H1 (cell line): ENCODE data around the gene POLR3A. TPM values are rescaled to one million over a fixed set of nuclear protein-coding genes. Genes with fewer than 3 reads are reported as not detected.

Source experiments
- CTCF ChIA-PET: fragments of 300-600 bp; sonication (Branson Sonifier 250); formaldehyde crosslinking; loops from one replicate; lab custom pipeline; 2021; ENCODE audit not compliant: partially characterized antibody; lab: Charles Lee
- POLR2A ChIA-PET: fragments of 300-600 bp; sonication (Branson Sonifier 250); formaldehyde crosslinking; loops from one replicate; lab custom pipeline; 2021; ENCODE audit warnings: inconsistent platforms; ENCODE audit not compliant: partially characterized antibody; lab: Charles Lee
- DNase-seq, 2 experiments: peaks; one replicate each; pipeline versions ENCODE4 v3.0.0 to v3.0.0-alpha.2; 2010 to 2022; ENCODE audit warnings: low spot score in 2 of 2, low read depth in 1 of 2, mixed read lengths in 1 of 2
- FAIRE-seq: peaks from 2 replicates; lab custom pipeline; 2011; peaks lifted over from hg19 to GRCh38; lab: Jason Lieb, UNC
- H2AFZ ChIP-seq: 2 replicates; pipeline ENCODE4 v1.8.1; 2012; ENCODE audit warnings: low read length, inconsistent platforms
- H2AK5ac ChIP-seq: 2 replicates; pipeline ENCODE4 v1.6.1; 2013; ENCODE audit warnings: low read depth, low read length
- H2BK120ac ChIP-seq: replicated peaks from 2 replicates; pipeline ENCODE3; 2013; ENCODE audit warnings: low read depth, low read length, inconsistent platforms
- H2BK12ac ChIP-seq: 2 replicates; pipeline ENCODE4 v1.6.1; 2013; ENCODE audit warnings: low read depth, low read length
- H2BK15ac ChIP-seq: 2 replicates; pipeline ENCODE4 v1.6.1; 2013; ENCODE audit warnings: low read length
- H2BK20ac ChIP-seq: 2 replicates; pipeline ENCODE4 v1.6.1; 2013; ENCODE audit warnings: low read length
- H2BK5ac ChIP-seq: 2 replicates; pipeline ENCODE4 v1.6.1; 2013; ENCODE audit warnings: low read depth, low read length
- H3K14ac ChIP-seq: 2 replicates; pipeline ENCODE4 v1.6.1; 2013; ENCODE audit warnings: inconsistent platforms; ENCODE audit not compliant: insufficient read length
- H3K18ac ChIP-seq: 2 replicates; pipeline ENCODE4 v1.6.1; 2013; ENCODE audit warnings: low read length; ENCODE audit errors: extremely low read depth
- H3K23ac ChIP-seq: 2 replicates; pipeline ENCODE4 v1.6.1; 2013; ENCODE audit warnings: inconsistent platforms; ENCODE audit not compliant: insufficient read length
- H3K23me2 ChIP-seq: 2 replicates; pipeline ENCODE4 v1.6.1; 2013; ENCODE audit warnings: low read depth, low read length
- H3K27ac ChIP-seq: 2 replicates; pipeline ENCODE4 v1.6.1; 2011; ENCODE audit warnings: low read depth, low read length, inconsistent platforms
- H3K27me3 ChIP-seq, 4 experiments: replicated peaks in 1 of 4; 1 replicate in 1 of 4; 2 replicates in 3 of 4; pipeline versions ENCODE4 v1.6.1 to v1.8.1; 2011 to 2013; ENCODE audit warnings: low read length in 3 of 4, mild to moderate bottlenecking in 3 of 4, inconsistent platforms in 2 of 4, mixed read lengths in 2 of 4, moderate library complexity in 1 of 4; ENCODE audit not compliant: control insufficient read depth in 3 of 4, insufficient read depth in 3 of 4; ENCODE audit errors: extremely low read depth in 1 of 4
- H3K36me3 ChIP-seq, 4 experiments: 2 replicates each; pipeline versions ENCODE4 v1.6.1 to v1.8.1; 2011 to 2013; ENCODE audit warnings: mild to moderate bottlenecking in 4 of 4, low read length in 3 of 4, moderate library complexity in 2 of 4, control low read depth in 1 of 4, inconsistent platforms in 1 of 4; ENCODE audit not compliant: insufficient read depth in 4 of 4, control insufficient read depth in 2 of 4
- H3K4ac ChIP-seq: replicated peaks from 2 replicates; pipeline ENCODE3; 2013; ENCODE audit warnings: low read length, low read depth, mixed read lengths, inconsistent platforms; ENCODE audit not compliant: insufficient read length
- H3K4me1 ChIP-seq, 4 experiments: replicated peaks in 1 of 4; 1 replicate in 1 of 4; 2 replicates in 3 of 4; pipeline versions ENCODE4 v1.6.1 to v1.8.1; 2011 to 2013; ENCODE audit warnings: low read length in 3 of 4, inconsistent platforms in 2 of 4, mixed read lengths in 1 of 4; ENCODE audit not compliant: insufficient read depth in 4 of 4, control insufficient read depth in 3 of 4
- H3K4me2 ChIP-seq, 2 experiments: 2 replicates each; pipeline versions ENCODE4 v1.6.1 to v1.8.1; 2011 to 2013; ENCODE audit warnings: low read depth in 2 of 2, low read length in 2 of 2, control low read depth in 1 of 2, inconsistent platforms in 1 of 2, mild to moderate bottlenecking in 1 of 2; ENCODE audit not compliant: insufficient read depth in 1 of 2
- H3K4me3 ChIP-seq, 4 experiments: fragments of 200-600, 300-600 bp in 1 of 4; sonication (generic), shearing (Covaris generic), sonication (Bioruptor Twin) in 1 of 4; 2 replicates each; pipeline versions ENCODE4 v1.5.1 to v1.8.1; 2011 to 2016; ENCODE audit warnings: low read length in 4 of 4, low read depth in 3 of 4, control low read depth in 2 of 4, inconsistent platforms in 2 of 4, mild to moderate bottlenecking in 2 of 4, mixed read lengths in 1 of 4, moderate library complexity in 1 of 4; ENCODE audit not compliant: insufficient read depth in 2 of 4; ENCODE audit errors: extremely low read depth in 1 of 4
- H3K56ac ChIP-seq: replicated peaks from 2 replicates; pipeline ENCODE3; 2013; ENCODE audit warnings: low read depth, mild to moderate bottlenecking, mixed read lengths, low read length, inconsistent platforms; ENCODE audit not compliant: insufficient read length
- H3K79me1 ChIP-seq: 2 replicates; pipeline ENCODE4 v1.6.1; 2013; ENCODE audit warnings: low read depth, low read length, control low read depth
- H3K79me2 ChIP-seq, 2 experiments: 2 replicates each; pipeline versions ENCODE4 v1.6.1 to v1.8.1; 2012 to 2013; ENCODE audit warnings: low read length in 2 of 2, mild to moderate bottlenecking in 2 of 2, inconsistent platforms in 1 of 2; ENCODE audit not compliant: insufficient read depth in 2 of 2, control insufficient read depth in 1 of 2
- H3K9ac ChIP-seq, 4 experiments: replicated peaks in 1 of 4; 1 replicate in 1 of 4; 2 replicates in 3 of 4; pipeline versions ENCODE4 v1.6.1 to v1.8.1; 2011 to 2013; ENCODE audit warnings: low read depth in 3 of 4, low read length in 3 of 4, control low read depth in 2 of 4, mild to moderate bottlenecking in 2 of 4, moderate library complexity in 2 of 4, inconsistent platforms in 1 of 4; ENCODE audit errors: extremely low read depth in 1 of 4
- H3K9me3 ChIP-seq, 2 experiments: 2 replicates each; pipeline versions ENCODE4 v1.6.1 to v1.8.1; 2012 to 2013; ENCODE audit warnings: mild to moderate bottlenecking in 2 of 2, moderate library complexity in 2 of 2, control low read depth in 1 of 2, inconsistent platforms in 1 of 2, low read depth in 1 of 2, low read length in 1 of 2, mixed read lengths in 1 of 2; ENCODE audit not compliant: insufficient read depth in 2 of 2
- H4K20me1 ChIP-seq, 2 experiments: replicated peaks in 1 of 2; 2 replicates each; pipeline versions ENCODE3 to v1.8.1; 2011 to 2013; ENCODE audit warnings: inconsistent platforms in 2 of 2, low read length in 2 of 2, mild to moderate bottlenecking in 1 of 2; ENCODE audit not compliant: insufficient read depth in 2 of 2, control insufficient read depth in 1 of 2
- H4K5ac ChIP-seq: 2 replicates; pipeline ENCODE4 v1.6.1; 2013; ENCODE audit warnings: low read length, low read depth, mixed read lengths, inconsistent platforms; ENCODE audit not compliant: insufficient read length
- H4K8ac ChIP-seq: 2 replicates; pipeline ENCODE4 v1.8.0; 2013; ENCODE audit warnings: mild to moderate bottlenecking, moderate library complexity, low read length, inconsistent platforms; ENCODE audit not compliant: insufficient read depth; ENCODE audit errors: extremely low read depth
- H4K91ac ChIP-seq: replicated peaks from 2 replicates; pipeline ENCODE3; 2013; ENCODE audit warnings: low read length, mixed read lengths, inconsistent platforms; ENCODE audit not compliant: insufficient read length
- BCL11A ChIP-seq, 2 experiments: IDR thresholded peaks; one replicate each; pipeline ENCODE4 v1.6.1; 2011; ENCODE audit warnings: low read depth in 2 of 2, low read length in 2 of 2, mild to moderate bottlenecking in 2 of 2
- BRCA1 ChIP-seq: IDR thresholded peaks from 2 replicates; pipeline ENCODE4 v1.6.1; 2012; ENCODE audit warnings: low read depth, low read length, improper control_type of control experiment
- CHD2 ChIP-seq: IDR thresholded peaks from 2 replicates; pipeline ENCODE4 v1.6.1; 2012; ENCODE audit warnings: low read length, improper control_type of control experiment
- FOSL1 ChIP-seq: IDR thresholded peaks from 2 replicates; pipeline ENCODE4 v1.6.1; 2011; ENCODE audit warnings: mild to moderate bottlenecking, low read depth, low read length, moderate library complexity; ENCODE audit not compliant: insufficient read depth
- NRF1 ChIP-seq: IDR thresholded peaks from 2 replicates; pipeline ENCODE4 v1.6.1; 2011; ENCODE audit warnings: mild to moderate bottlenecking, low read depth, low read length, improper control_type of control experiment
- POLR2A ChIP-seq, 2 experiments: IDR thresholded peaks; 1 replicate in 1 of 2; 2 replicates in 1 of 2; pipeline ENCODE4 v1.6.1; 2011; ENCODE audit warnings: low read depth in 2 of 2, low read length in 2 of 2, mild to moderate bottlenecking in 2 of 2; ENCODE audit errors: control extremely low read depth in 1 of 2
- SIN3A ChIP-seq, 2 experiments: IDR thresholded peaks in 1 of 2; conservative IDR thresholded peaks in 1 of 2; 2 replicates each; pipeline ENCODE4 v1.6.1; 2011 to 2012; ENCODE audit warnings: low read length in 2 of 2, improper control_type of control experiment in 1 of 2, low read depth in 1 of 2, mild to moderate bottlenecking in 1 of 2
- TAF1 ChIP-seq: IDR thresholded peaks from 2 replicates; pipeline ENCODE4 v1.6.1; 2011; ENCODE audit warnings: mild to moderate bottlenecking, low read depth, low read length
- YY1 ChIP-seq: IDR thresholded peaks from 2 replicates; pipeline ENCODE4 v1.6.1; 2011; ENCODE audit warnings: low read depth, mild to moderate bottlenecking, low read length
- ZNF274 ChIP-seq: IDR thresholded peaks from 2 replicates; pipeline ENCODE4 v1.7.0; 2012; ENCODE audit warnings: low read length, borderline replicate concordance; ENCODE audit errors: extremely low read depth
- WGBS, 2 experiments: shearing (Covaris generic) in 1 of 2; methylation state at CpG; one replicate each; pipeline versions ENCODE4 v1.1.6 to v1.1.7; 2013 to 2015; ENCODE audit warnings: low lambda C conversion rate in 2 of 2, mixed read lengths in 2 of 2, inconsistent platforms in 1 of 2, low coverage in 1 of 2, missing lambda C conversion rate in 1 of 2; ENCODE audit not compliant: insufficient replicate concordance in 2 of 2, insufficient coverage in 1 of 2, insufficient read length in 1 of 2; ENCODE audit errors: extremely low coverage in 1 of 2, missing lambda C conversion rate in 1 of 2; 5-methylcytosine and 5-hydroxymethylcytosine counted together
- polyA plus RNA-seq, 7 experiments: library from polyadenylated mRNA; depleted of rRNA in 3 of 7; stranded (reverse) in 5 of 7; unstranded in 2 of 7; fragments of >200 nt in 5 of 7; fragments of 200-250 nt in 2 of 7; gene quantifications; 1 replicate in 5 of 7; 2 replicates in 1 of 7; 4 replicates in 1 of 7; pipeline versions ENCODE4 v1.2.1 to v1.2.3, GENCODE V29; 2011 to 2013; ENCODE audit warnings: missing spikeins in 2 of 7, mixed read lengths in 2 of 7
- total RNA-seq: library from RNA; stranded (reverse); fragmentation: NEBNext Ultra II Directional; extraction: Animal tissue kit (Norgen Biotek cat#: 25700); gene quantifications from 2 replicates; pipeline ENCODE4 v1.2.1, GENCODE V29; 2021
- TF ChIP-seq, protein P1 (sequence below): IDR thresholded peaks from 2 replicates; pipeline ENCODE4 v1.6.1; 2011; ENCODE audit warnings: low read depth, mild to moderate bottlenecking, low read length; ENCODE audit not compliant: insufficient read depth
- TF ChIP-seq, protein P2 (sequence below), 3 experiments: IDR thresholded peaks; 1 replicate in 2 of 3; 2 replicates in 1 of 3; pipeline versions ENCODE4 v1.5.1 to v1.6.1; 2011; ENCODE audit warnings: low read length in 3 of 3, mild to moderate bottlenecking in 3 of 3, inconsistent platforms in 2 of 3, low read depth in 1 of 3, moderate library complexity in 1 of 3; ENCODE audit not compliant: insufficient read depth in 1 of 3; ENCODE audit errors: control extremely low read depth in 1 of 3

Gene POLR3A
- total and polyA plus RNA-seq, 2 of the 8 experiments (the other 6 are each of a cell fraction or from before 2014, with no cell fraction given), result 11.3 to 38.6 TPM

DNA sequence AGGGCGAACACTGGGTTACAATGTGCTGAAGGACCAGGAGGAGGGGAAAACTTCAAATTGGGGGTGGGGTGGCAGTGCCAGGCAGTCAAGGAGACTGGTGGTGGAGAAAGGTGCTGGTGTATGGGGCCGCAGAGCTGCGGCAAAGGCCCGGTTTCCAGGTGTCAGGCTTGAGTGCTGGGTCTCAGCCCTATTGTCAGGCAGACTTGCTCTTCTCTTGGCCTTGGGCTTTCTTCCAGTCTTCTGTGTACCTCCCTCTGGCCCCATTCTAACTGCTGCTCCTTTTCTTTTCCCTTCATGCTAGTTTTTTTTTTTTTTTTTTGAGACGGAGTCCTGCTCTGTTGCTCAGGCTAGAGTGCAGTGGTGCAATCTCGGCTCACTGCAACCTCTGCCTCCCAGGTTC, 51.0 kb downstream of the POLR3A start:
- H3K4me2 ChIP-seq, result no peak overlapping the region
- no peak overlapping the region for H3K4me3 ChIP-seq
- no peak overlapping the region for H3K9ac ChIP-seq
- DNase-seq, result no peak
- H2AK5ac ChIP-seq, result no peak overlapping the region
- H2BK20ac ChIP-seq, result no peak overlapping the region
- no peak overlapping the region for H3K56ac ChIP-seq
- no peak overlapping the region for H2BK5ac ChIP-seq
- no peak overlapping the region for H4K8ac ChIP-seq
- ChIA-PET CTCF (interaction anchor here (1.2 kb wide), 1 partner anchor 66 kb away, joined by 6 read pairs; no protein-coding TSS in a partner anchor), POLR2A (no interaction called here)
- no peak overlapping the region for H4K5ac ChIP-seq
- peaks cover 34 to 63% (median 53%) of the 10 kb centered on the region in 4 experiments for H3K36me3 ChIP-seq
- no peaks in the 10 kb centered on the region for H3K9me3 ChIP-seq
- H3K27ac ChIP-seq, result no peak overlapping the region
- no peak overlapping the region for H3K14ac ChIP-seq
- H3K18ac ChIP-seq, result no peak overlapping the region
- H3K79me1 ChIP-seq, result no peaks in the 10 kb centered on the region; the same call in 1 of the 2 replicates
- no peak overlapping the region for H2BK120ac ChIP-seq
- H2BK12ac ChIP-seq, result no peak overlapping the region
- FAIRE-seq, result no peak
- H4K20me1 ChIP-seq, result peaks cover 0 to 2% of the 10 kb centered on the region in 2 experiments
- H3K4ac ChIP-seq, result no peak overlapping the region
- no peaks in the 10 kb centered on the region for H3K79me2 ChIP-seq
- no peak overlapping the region for H4K91ac ChIP-seq
- no peaks in the 10 kb centered on the region; a peak in 1 of 7 replicates for H3K4me1 ChIP-seq
- H3K23me2 ChIP-seq, result no peaks in the 10 kb centered on the region
- no peak overlapping the region for H3K23ac ChIP-seq
- H2BK15ac ChIP-seq, result no peak overlapping the region
- H2AFZ ChIP-seq, result no peak overlapping the region
- WGBS, 2 experiments, result 86% methylated on average over 4 of the region's 6 CpGs; no CpG with 5 or more reads in 1 of the 2 experiments
- no peaks in the 10 kb centered on the region for H3K27me3 ChIP-seq
- TF ChIP-seq YY1 (no peak), BRCA1 (no peak), CHD2 (no peak), FOSL1 (no peak), POLR2A (IDR thresholded peaks at IDR 0.05; ENCODE audit: control extremely low read depth in 1 of 2, low read depth in 2 of 2, low read length in 2 of 2) (no peak), ZNF274 (no peak), TAF1 (no peak), BCL11A (IDR thresholded peaks at IDR 0.05; ENCODE audit: low read depth in 2 of 2, low read length in 2 of 2) (no peak), NRF1 (no peak), SIN3A (conservative IDR thresholded peaks at IDR 0.05 in 1 of 2, IDR thresholded peaks at IDR 0.05 in 1 of 2; ENCODE audit: low read depth in 1 of 2, low read length in 2 of 2) (no peak)
- TF ChIP-seq, protein P1, sequence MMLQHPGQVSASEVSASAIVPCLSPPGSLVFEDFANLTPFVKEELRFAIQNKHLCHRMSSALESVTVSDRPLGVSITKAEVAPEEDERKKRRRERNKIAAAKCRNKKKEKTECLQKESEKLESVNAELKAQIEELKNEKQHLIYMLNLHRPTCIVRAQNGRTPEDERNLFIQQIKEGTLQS, result no peak
- TF ChIP-seq, protein P2, sequence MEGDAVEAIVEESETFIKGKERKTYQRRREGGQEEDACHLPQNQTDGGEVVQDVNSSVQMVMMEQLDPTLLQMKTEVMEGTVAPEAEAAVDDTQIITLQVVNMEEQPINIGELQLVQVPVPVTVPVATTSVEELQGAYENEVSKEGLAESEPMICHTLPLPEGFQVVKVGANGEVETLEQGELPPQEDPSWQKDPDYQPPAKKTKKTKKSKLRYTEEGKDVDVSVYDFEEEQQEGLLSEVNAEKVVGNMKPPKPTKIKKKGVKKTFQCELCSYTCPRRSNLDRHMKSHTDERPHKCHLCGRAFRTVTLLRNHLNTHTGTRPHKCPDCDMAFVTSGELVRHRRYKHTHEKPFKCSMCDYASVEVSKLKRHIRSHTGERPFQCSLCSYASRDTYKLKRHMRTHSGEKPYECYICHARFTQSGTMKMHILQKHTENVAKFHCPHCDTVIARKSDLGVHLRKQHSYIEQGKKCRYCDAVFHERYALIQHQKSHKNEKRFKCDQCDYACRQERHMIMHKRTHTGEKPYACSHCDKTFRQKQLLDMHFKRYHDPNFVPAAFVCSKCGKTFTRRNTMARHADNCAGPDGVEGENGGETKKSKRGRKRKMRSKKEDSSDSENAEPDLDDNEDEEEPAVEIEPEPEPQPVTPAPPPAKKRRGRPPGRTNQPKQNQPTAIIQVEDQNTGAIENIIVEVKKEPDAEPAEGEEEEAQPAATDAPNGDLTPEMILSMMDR (IDR thresholded peaks at IDR 0.05; ENCODE audit: control extremely low read depth in 1 of 3, insufficient read depth in 1 of 3, low read depth in 1 of 3, low read length in 3 of 3), result no peak
